ENCODE measurements around the gene LILRB5. TPM values are rescaled to one million over a fixed set of nuclear protein-coding genes. Genes with fewer than 3 reads are reported as not detected.
A peak's percentile ranks its signal among the peaks of the same experiment; 100 is the strongest.

Gene LILRB5
- total RNA-seq, 1 donor from 2014 or later = 5.7 TPM

GRCh38 chr19:54201980-54202379 is 55.1 kb downstream of the LILRB5 start:
- H3K27me3 ChIP-seq (ENCODE audit: low read depth) = no peaks in the 10 kb centered on the region
- peak overlapping the region; percentile 97 for H3K4me3 ChIP-seq
- no peak for TF ChIP-seq CTCF (IDR thresholded peaks at IDR 0.05; ENCODE audit: borderline replicate concordance)
- peaks cover 56% of the 10 kb centered on the region for H3K36me3 ChIP-seq
- DNase-seq = no peak
- intact Hi-C loops (cut with micrococcal nuclease) = no loop called here
- no peaks in the 10 kb centered on the region for H3K9me3 ChIP-seq (replicated peaks)
- H3K4me1 ChIP-seq = peaks cover 72% of the 10 kb centered on the region
- H3K27ac ChIP-seq (replicated peaks) = no peak overlapping the region

DNA sequence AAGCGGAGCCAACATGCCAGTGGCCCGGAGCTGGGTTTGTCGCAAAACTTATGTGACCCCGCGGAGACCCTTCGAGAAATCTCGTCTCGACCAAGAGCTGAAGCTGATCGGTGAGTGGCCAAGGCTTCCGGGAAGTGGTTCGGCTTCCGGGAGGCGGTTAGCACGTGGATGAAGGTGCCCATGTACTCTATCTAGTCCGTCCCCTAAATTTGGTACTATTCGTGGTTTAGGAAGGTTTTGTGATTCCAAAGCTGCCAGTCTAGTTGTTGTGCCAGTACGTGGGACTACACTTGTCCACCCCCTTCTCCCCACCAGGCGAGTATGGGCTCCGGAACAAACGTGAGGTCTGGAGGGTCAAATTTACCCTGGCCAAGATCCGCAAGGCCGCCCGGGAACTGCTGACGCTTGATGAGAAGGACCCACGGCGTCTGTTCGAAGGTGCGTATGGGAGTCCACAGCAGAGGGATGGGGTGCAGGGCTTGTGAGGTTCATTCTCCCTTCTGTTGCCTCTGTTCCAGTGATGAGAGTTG is 55.8 kb downstream of the LILRB5 start:
- no peak for DNase-seq
- no peaks in the 10 kb centered on the region for H3K27me3 ChIP-seq (ENCODE audit: low read depth)
- TF ChIP-seq CTCF (IDR thresholded peaks at IDR 0.05; ENCODE audit: borderline replicate concordance) = no peak
- peaks cover 65% of the 10 kb centered on the region for H3K4me1 ChIP-seq
- intact Hi-C loops (cut with micrococcal nuclease) = no loop called here
- H3K27ac ChIP-seq (replicated peaks) = peak overlapping the region; percentile 95
- peaks cover 49% of the 10 kb centered on the region for H3K36me3 ChIP-seq
- H3K4me3 ChIP-seq = peak overlapping the region; percentile 97
- H3K9me3 ChIP-seq (replicated peaks) = no peaks in the 10 kb centered on the region

Small RNA genes within 50 kb of the gene (microRNA-seq; reads per million reads assigned to microRNA genes)
- not detected for gene MIR4752

Other genes starting within 250 kb of the LILRB5 start
- gene VSTM1, start 193.4 kb downstream of the LILRB5 start, total RNA-seq = not detected
- not detected for gene TARM1, start 175.9 kb downstream of the LILRB5 start, total RNA-seq
- 0.33 TPM for gene OSCAR, start 156.5 kb downstream of the LILRB5 start, total RNA-seq
- 503 TPM for gene NDUFA3, start 154.4 kb downstream of the LILRB5 start, total RNA-seq
- 14.5 TPM for gene TFPT, start 141.6 kb downstream of the LILRB5 start, total RNA-seq
- gene PRPF31, start 141.5 kb downstream of the LILRB5 start, total RNA-seq = 39.5 TPM
- gene CNOT3, start 119.5 kb downstream of the LILRB5 start, total RNA-seq = 19.5 TPM
- gene LENG1, start 97.6 kb downstream of the LILRB5 start, total RNA-seq = 7.3 TPM
- 2.2 TPM for gene TMC4, start 84.1 kb downstream of the LILRB5 start, total RNA-seq
- gene MBOAT7, start 67.7 kb downstream of the LILRB5 start, total RNA-seq = 12.2 TPM
- gene TSEN34, start 66.0 kb downstream of the LILRB5 start, total RNA-seq = 16.2 TPM
- 648 TPM for gene RPS9, start 56.4 kb downstream of the LILRB5 start, total RNA-seq
- 4.7 TPM for gene LILRB3, start 34.3 kb downstream of the LILRB5 start, total RNA-seq
- 1.2 TPM for gene LILRA6, start 14.5 kb downstream of the LILRB5 start, total RNA-seq
- 1.7 TPM for gene LILRB2, start 23.8 kb upstream of the LILRB5 start, total RNA-seq
- gene LILRA5, start 55.9 kb upstream of the LILRB5 start, total RNA-seq = 0.66 TPM
- gene LILRA4, start 81.9 kb upstream of the LILRB5 start, total RNA-seq = not detected
- 5.1 TPM for gene LAIR1, start 107.7 kb upstream of the LILRB5 start, total RNA-seq
- 1.9 TPM for gene TTYH1, start 158.2 kb upstream of the LILRB5 start, total RNA-seq
- 66.0 TPM for gene LENG8, start 191.9 kb upstream of the LILRB5 start, total RNA-seq
- gene LENG9, start 206.5 kb upstream of the LILRB5 start, total RNA-seq = 1.7 TPM
- gene CDC42EP5, start 216.0 kb upstream of the LILRB5 start, total RNA-seq = 8.7 TPM
- gene LAIR2, start 245.6 kb upstream of the LILRB5 start, total RNA-seq = not detected